ENCODE measurements around the gene ACP2. TPM values are rescaled to one million over a fixed set of nuclear protein-coding genes. Genes with fewer than 3 reads are reported as not detected.

The ACP2 gene
- total RNA-seq, 2 donors from 2014 or later = 11.1 to 14.8 TPM

DNA sequence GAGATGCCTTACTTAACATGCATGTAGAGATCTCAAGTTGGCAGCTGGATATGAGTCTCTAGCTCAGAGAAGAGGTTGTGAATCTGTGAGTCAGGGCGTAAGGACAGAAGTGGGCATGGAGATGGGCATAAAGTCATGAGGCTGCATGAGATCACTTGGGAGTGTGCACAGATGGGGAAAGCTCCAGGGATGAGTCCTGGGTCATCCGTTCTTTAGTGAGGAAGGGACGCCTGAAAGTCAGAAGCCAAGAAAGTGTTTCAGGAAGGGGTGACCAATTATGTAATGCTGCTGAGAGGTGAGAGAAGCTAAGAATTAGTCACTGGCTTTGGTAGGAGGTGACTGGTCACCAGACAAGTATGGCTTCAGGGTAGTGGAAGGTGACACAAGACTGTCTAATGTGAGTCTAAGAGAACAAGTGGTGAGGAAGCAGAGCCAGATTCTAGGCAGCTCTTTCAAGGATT lies 6.7 kb downstream of the ACP2 start:
- Mint-ChIP-seq H3K9me3 (no peaks in the 10 kb centered on the region), H3K27ac (peak overlapping the region; percentile 84), H3K4me3 (no peak overlapping the region), H3K4me1 (peaks cover 16% of the 10 kb centered on the region), H3K36me3 (ENCODE audit: low read depth) (peaks cover 93% of the 10 kb centered on the region), H3K27me3 (no peaks in the 10 kb centered on the region)
- ATAC-seq (replicated peaks) = peak; percentile 65

GRCh38 chr11:47239852-47240251 lies 8.8 kb downstream of the ACP2 start:
- Mint-ChIP-seq H3K4me3 (no peak overlapping the region), H3K4me1 (peaks cover 27% of the 10 kb centered on the region), H3K36me3 (ENCODE audit: low read depth) (peaks cover 100% of the 10 kb centered on the region), H3K9me3 (no peaks in the 10 kb centered on the region), H3K27me3 (no peaks in the 10 kb centered on the region), H3K27ac (no peak overlapping the region)
- ATAC-seq (replicated peaks) = no peak

- H3K36me3 Mint-ChIP-seq (ENCODE audit: low read depth) = peaks cover 98% of the 10 kb centered on the region
Measured at GRCh38 chr11:47236482-47236881, 12.1 kb downstream of the ACP2 start.

GRCh38 chr11:47235163-47235562 lies 13.5 kb downstream of the ACP2 start:
- Mint-ChIP-seq H3K9me3 (no peaks in the 10 kb centered on the region), H3K27ac (peak overlapping the region; percentile 73), H3K36me3 (ENCODE audit: low read depth) (peaks cover 98% of the 10 kb centered on the region), H3K4me3 (peak overlapping the region; percentile 46), H3K27me3 (no peaks in the 10 kb centered on the region), H3K4me1 (peaks cover 17% of the 10 kb centered on the region)
- no peak for ATAC-seq (replicated peaks)

More at GRCh38 chr11:47236482-47236881, 12.1 kb downstream of the ACP2 start:
- Mint-ChIP-seq H3K27me3 (no peaks in the 10 kb centered on the region), H3K27ac (peak overlapping the region; percentile 46), H3K9me3 (no peaks in the 10 kb centered on the region), H3K4me1 (peaks cover 22% of the 10 kb centered on the region), H3K4me3 (no peak overlapping the region)
- ATAC-seq (replicated peaks) = no peak

DNA sequence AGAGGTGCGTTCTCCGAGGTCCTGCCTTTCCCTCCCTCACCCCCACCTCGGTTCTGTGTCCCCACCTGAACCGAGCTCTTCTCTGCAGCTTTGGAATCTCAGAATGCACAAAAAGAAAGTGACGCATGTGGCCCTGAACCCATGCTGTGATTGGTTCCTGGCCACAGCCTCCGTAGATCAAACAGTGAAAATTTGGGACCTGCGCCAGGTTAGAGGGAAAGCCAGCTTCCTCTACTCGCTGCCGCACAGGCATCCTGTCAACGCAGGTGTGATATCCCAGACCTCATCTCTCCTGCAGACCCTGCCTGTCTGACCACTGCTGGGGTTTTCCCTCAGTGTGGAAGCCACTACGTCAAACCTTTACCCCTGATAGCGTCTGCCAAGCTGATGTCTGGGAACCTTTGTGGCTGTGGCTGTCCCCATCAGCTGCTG lies 13.9 kb downstream of the ACP2 start:
- Mint-ChIP-seq H3K27me3 (no peaks in the 10 kb centered on the region), H3K27ac (peak overlapping the region; percentile 73), H3K36me3 (ENCODE audit: low read depth) (peaks cover 98% of the 10 kb centered on the region), H3K9me3 (no peaks in the 10 kb centered on the region), H3K4me1 (peaks cover 17% of the 10 kb centered on the region), H3K4me3 (peak overlapping the region; percentile 46)
- peak; percentile 60 for ATAC-seq (replicated peaks)

GRCh38 chr11:47233989-47234668 lies 14.5 kb downstream of the ACP2 start:
- peak overlapping the region; percentile 46 for H3K4me3 Mint-ChIP-seq
- H3K27me3 Mint-ChIP-seq = no peaks in the 10 kb centered on the region
- H3K27ac Mint-ChIP-seq = peak overlapping the region; percentile 73
- peaks cover 98% of the 10 kb centered on the region for H3K36me3 Mint-ChIP-seq (ENCODE audit: low read depth)
- H3K9me3 Mint-ChIP-seq = no peaks in the 10 kb centered on the region
- ATAC-seq (replicated peaks) = peak; percentile 35
- H3K4me1 Mint-ChIP-seq = peaks cover 20% of the 10 kb centered on the region

DNA sequence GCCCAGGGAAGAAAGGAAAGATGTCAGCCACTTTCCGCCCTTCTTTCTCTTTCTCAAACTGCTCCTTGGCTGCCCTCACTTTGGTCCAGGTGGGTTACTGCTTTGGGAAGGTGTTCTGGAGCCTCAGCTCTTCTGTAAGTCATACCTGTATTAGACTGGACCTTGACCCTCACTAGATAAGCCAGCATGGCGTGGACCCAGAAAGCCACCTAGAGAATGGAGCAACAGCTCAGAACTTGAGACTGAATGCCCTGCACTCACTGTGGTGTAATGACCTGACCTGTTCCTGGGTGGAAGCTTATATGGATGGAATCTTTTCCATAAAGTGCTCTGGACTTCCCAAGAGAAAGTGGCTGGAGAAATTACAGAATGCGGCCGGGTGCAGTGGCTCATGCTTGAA lies 15.6 kb downstream of the ACP2 start:
- no peak for ATAC-seq (replicated peaks)

DNA sequence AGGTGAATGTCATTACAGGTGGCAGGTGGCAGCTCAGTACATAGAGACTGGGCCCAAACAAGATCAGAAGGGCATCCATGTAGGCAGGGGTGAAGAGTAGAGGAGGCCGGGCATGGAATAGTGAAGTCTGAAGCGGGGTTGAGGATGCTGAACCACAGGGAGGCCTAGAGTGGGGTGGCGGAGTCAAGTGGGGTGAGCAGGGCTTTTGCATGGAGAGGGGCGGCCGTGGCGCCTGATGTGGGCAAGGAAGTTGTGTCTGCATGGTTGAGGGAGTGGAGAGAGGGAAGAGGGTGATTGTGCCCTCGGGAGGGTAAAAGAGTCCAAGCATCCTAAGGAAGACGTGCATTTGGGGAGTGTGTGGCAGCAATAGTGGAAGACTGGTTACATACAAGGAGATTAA lies 19.5 kb downstream of the ACP2 start:
- H3K27me3 Mint-ChIP-seq = no peaks in the 10 kb centered on the region
- no peak for ATAC-seq (replicated peaks)
- peaks cover 98% of the 10 kb centered on the region for H3K36me3 Mint-ChIP-seq (ENCODE audit: low read depth)
- no peaks in the 10 kb centered on the region for H3K9me3 Mint-ChIP-seq
- peaks cover 17% of the 10 kb centered on the region for H3K4me1 Mint-ChIP-seq
- no peak overlapping the region for H3K4me3 Mint-ChIP-seq
- H3K27ac Mint-ChIP-seq = peak overlapping the region; percentile 35

More for the DNA sequence above, 15.6 kb downstream of the ACP2 start:
- peaks cover 23% of the 10 kb centered on the region for H3K4me1 Mint-ChIP-seq
- no peak overlapping the region for H3K4me3 Mint-ChIP-seq
- H3K27ac Mint-ChIP-seq = no peak overlapping the region
- peaks cover 98% of the 10 kb centered on the region for H3K36me3 Mint-ChIP-seq (ENCODE audit: low read depth)
- H3K9me3 Mint-ChIP-seq = no peaks in the 10 kb centered on the region
- no peaks in the 10 kb centered on the region for H3K27me3 Mint-ChIP-seq

DNA sequence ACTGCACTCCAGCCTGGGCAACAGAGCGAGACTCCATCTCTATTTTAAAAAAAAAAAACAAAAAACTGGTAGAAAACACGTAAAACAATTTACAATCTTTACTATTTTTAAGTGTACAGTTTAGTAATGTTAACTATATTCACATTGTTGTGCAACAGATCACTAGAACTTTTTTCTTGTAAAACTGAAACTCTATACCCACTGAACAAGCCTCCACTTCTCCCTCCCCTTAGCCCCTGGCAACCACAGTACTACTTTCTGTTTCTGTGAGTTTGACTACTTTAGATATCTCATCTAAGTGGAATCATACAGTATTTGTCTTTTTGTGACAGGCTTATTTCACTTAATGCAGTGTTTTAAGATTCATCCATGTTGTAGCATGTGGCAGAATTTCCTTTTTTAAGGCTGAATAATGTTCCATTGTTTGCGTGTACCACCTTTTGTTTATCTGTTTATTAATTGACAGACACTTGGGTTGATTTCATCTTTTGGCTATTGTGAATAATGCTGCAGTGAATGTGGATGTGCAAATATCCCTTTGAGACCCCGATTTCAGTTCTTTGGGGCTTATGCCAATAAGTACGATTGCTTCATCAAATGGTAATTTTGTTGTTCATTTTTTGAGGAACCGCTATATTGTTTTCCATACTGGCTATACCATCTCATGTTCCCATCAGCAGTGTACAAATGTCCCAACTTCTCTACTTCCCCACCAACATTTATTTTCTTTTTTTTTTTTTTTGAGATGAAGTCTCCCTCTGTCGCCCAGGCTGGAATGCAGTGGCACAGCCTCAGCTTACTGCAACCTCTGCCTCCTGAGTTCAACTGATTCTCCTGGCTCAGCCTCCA lies 22.8 kb downstream of the ACP2 start:
- Mint-ChIP-seq H3K27me3 (no peaks in the 10 kb centered on the region), H3K4me3 (peak overlapping the region; percentile 59), H3K36me3 (ENCODE audit: low read depth) (peaks cover 97% of the 10 kb centered on the region), H3K9me3 (no peaks in the 10 kb centered on the region), H3K27ac (peak overlapping the region; percentile 28), H3K4me1 (peaks cover 17% of the 10 kb centered on the region)
- peak; percentile 99 for ATAC-seq (replicated peaks)

DNA sequence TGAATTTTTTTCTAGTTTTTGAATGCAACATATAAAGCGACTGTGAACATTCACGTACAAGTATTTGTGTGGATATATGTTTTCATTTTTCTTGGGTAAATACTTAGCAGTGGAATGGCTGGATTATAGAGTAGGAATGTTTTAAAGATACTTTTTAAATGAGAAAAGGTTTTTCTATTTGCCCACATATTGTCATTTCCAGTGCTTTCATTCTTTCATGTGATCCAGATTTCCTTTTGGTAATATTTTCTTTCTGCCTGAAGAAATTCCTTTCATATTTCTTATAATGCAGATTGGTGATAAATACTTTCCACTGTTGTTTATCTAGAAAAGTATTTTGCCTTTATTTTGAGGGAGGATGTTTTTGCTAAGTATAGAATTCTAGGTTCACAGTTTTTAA lies 25.9 kb downstream of the ACP2 start:
- Mint-ChIP-seq H3K4me3 (no peak overlapping the region), H3K36me3 (ENCODE audit: low read depth) (peaks cover 97% of the 10 kb centered on the region), H3K27me3 (no peaks in the 10 kb centered on the region), H3K9me3 (no peaks in the 10 kb centered on the region), H3K27ac (peak overlapping the region; percentile 20), H3K4me1 (peaks cover 27% of the 10 kb centered on the region)
- ATAC-seq (replicated peaks) = no peak

- peaks cover 24% of the 10 kb centered on the region for H3K4me1 Mint-ChIP-seq
- H3K36me3 Mint-ChIP-seq (ENCODE audit: low read depth) = peaks cover 97% of the 10 kb centered on the region
- no peaks in the 10 kb centered on the region for H3K9me3 Mint-ChIP-seq
- ATAC-seq (replicated peaks) = no peak
- no peaks in the 10 kb centered on the region for H3K27me3 Mint-ChIP-seq
- H3K27ac Mint-ChIP-seq = peak overlapping the region; percentile 78
- H3K4me3 Mint-ChIP-seq = peak overlapping the region; percentile 42
Measured at GRCh38 chr11:47220401-47220821, 28.2 kb downstream of the ACP2 start.

GRCh38 chr11:47216121-47216798 lies 32.4 kb downstream of the ACP2 start:
- H3K27me3 Mint-ChIP-seq = no peaks in the 10 kb centered on the region
- H3K27ac Mint-ChIP-seq = peak overlapping the region; percentile 99
- peak overlapping the region; percentile 98 for H3K4me3 Mint-ChIP-seq
- ATAC-seq (replicated peaks) = peak; percentile 49
- peaks cover 72% of the 10 kb centered on the region for H3K36me3 Mint-ChIP-seq (ENCODE audit: low read depth)
- no peaks in the 10 kb centered on the region for H3K9me3 Mint-ChIP-seq
- H3K4me1 Mint-ChIP-seq = peaks cover 19% of the 10 kb centered on the region

DNA sequence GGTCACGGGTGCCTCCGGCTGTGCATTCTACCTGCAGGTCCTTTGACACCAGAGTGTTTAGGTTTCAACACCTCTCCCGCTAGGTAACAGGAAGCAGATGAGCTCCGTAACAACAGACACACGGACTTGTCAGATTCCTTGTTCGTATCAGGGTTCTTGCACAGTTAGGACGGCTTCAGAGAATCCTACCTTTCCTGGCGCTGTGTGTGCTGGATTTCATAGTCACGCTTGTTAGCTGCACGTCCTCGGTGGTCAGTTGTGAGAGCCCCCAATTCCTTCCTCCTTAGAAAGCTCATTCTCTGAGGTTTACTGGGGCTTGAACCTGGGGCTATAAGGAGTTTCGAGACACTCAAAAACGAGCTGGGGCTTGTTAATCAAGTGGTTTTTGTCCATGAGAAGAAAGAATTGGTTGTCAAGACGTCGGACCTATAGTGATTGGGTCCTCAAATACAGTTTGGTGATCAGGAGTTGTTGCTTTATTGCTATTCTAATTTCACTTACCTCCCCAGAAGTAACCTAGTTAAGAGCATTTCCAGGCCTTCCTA lies 33.2 kb downstream of the ACP2 start:
- H3K9me3 Mint-ChIP-seq = no peaks in the 10 kb centered on the region
- peaks cover 64% of the 10 kb centered on the region for H3K36me3 Mint-ChIP-seq (ENCODE audit: low read depth)
- H3K4me3 Mint-ChIP-seq = peak overlapping the region; percentile 98
- H3K4me1 Mint-ChIP-seq = peaks cover 17% of the 10 kb centered on the region
- peak overlapping the region; percentile 99 for H3K27ac Mint-ChIP-seq
- H3K27me3 Mint-ChIP-seq = no peaks in the 10 kb centered on the region
- no peak for ATAC-seq (replicated peaks)

- no peaks in the 10 kb centered on the region for H3K27me3 Mint-ChIP-seq
- no peaks in the 10 kb centered on the region for H3K9me3 Mint-ChIP-seq
- H3K27ac Mint-ChIP-seq = peak overlapping the region; percentile 99
- H3K4me3 Mint-ChIP-seq = peak overlapping the region; percentile 98
- ATAC-seq (replicated peaks) = peak; percentile 86
- H3K4me1 Mint-ChIP-seq = peaks cover 11% of the 10 kb centered on the region
- peaks cover 50% of the 10 kb centered on the region for H3K36me3 Mint-ChIP-seq (ENCODE audit: low read depth)
Measured at GRCh38 chr11:47213950-47214565, 34.6 kb downstream of the ACP2 start.
